Neural cell (in vitro differentiated cells): Measurements from ENCODE around the gene RCAN3.

Experiments used
- EP300 ChIP-seq: fragments of 450-650 bp; conservative IDR thresholded peaks from 2 replicates; pipeline ENCODE4 v1.6.1; 2014; ENCODE audit warnings: antibody characterized with exemption, mild to moderate bottlenecking, moderate library complexity; ENCODE audit not compliant: poor library complexity, severe bottlenecking
- EZH2 ChIP-seq: fragments of 200-600, 300-800 bp; shearing (Covaris generic), sonication (generic); IDR thresholded peaks from 2 replicates; pipeline ENCODE4 v1.6.1; 2014; ENCODE audit warnings: antibody characterized with exemption, low read length, borderline replicate concordance, mild to moderate bottlenecking; ENCODE audit not compliant: insufficient read depth, poor library complexity, severe bottlenecking
- MXI1 ChIP-seq: fragments of 450-650 bp; conservative IDR thresholded peaks from 2 replicates; pipeline ENCODE4 v1.6.1; 2014; ENCODE audit warnings: antibody characterized with exemption, mild to moderate bottlenecking; ENCODE audit not compliant: poor library complexity, severe bottlenecking
- POLR2AphosphoS5 ChIP-seq: IDR thresholded peaks from 2 replicates; pipeline ENCODE4 v1.6.1; 2012
- RAD21 ChIP-seq: fragments of 450-650 bp; conservative IDR thresholded peaks from 2 replicates; pipeline ENCODE4 v1.6.1; 2014; ENCODE audit warnings: antibody characterized with exemption, mild to moderate bottlenecking, moderate library complexity
- TAF1 ChIP-seq: IDR thresholded peaks from 2 replicates; pipeline ENCODE4 v1.6.1; 2012; ENCODE audit warnings: low read depth
- TF ChIP-seq, protein P1 (sequence below): fragments of 450-650 bp; IDR thresholded peaks from 2 replicates; pipeline ENCODE4 v1.5.1; 2014; ENCODE audit warnings: antibody characterized with exemption, mild to moderate bottlenecking, moderate library complexity; ENCODE audit not compliant: poor library complexity, severe bottlenecking
- TF ChIP-seq, protein P2 (sequence below): IDR thresholded peaks from 2 replicates; pipeline ENCODE4 v1.6.1; 2012; ENCODE audit warnings: borderline replicate concordance

DNA sequence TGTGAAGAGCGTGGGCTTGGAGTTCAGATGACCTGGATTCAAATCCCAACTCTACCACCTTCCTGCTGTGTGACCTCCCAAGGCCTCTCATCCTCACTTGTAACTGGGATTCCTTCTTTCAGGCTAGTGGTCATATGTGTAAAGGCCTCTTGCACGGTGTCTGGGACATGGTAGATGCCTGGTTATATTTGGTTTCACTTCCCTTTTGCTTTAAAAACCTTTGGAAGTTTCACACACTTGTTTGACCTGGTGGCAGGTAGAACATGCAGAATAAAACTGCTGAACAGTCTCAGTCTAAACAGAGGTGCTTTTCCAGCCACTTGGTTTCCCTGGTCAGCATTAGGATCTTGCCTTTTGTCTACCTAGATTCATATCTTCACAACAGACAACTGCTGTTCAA, 37.0 kb upstream of the RCAN3 start:
- no peak for TF ChIP-seq MXI1
- TF ChIP-seq, protein P1, sequence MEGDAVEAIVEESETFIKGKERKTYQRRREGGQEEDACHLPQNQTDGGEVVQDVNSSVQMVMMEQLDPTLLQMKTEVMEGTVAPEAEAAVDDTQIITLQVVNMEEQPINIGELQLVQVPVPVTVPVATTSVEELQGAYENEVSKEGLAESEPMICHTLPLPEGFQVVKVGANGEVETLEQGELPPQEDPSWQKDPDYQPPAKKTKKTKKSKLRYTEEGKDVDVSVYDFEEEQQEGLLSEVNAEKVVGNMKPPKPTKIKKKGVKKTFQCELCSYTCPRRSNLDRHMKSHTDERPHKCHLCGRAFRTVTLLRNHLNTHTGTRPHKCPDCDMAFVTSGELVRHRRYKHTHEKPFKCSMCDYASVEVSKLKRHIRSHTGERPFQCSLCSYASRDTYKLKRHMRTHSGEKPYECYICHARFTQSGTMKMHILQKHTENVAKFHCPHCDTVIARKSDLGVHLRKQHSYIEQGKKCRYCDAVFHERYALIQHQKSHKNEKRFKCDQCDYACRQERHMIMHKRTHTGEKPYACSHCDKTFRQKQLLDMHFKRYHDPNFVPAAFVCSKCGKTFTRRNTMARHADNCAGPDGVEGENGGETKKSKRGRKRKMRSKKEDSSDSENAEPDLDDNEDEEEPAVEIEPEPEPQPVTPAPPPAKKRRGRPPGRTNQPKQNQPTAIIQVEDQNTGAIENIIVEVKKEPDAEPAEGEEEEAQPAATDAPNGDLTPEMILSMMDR = no peak
- TF ChIP-seq POLR2AphosphoS5 = no peak
- no peak for TF ChIP-seq EZH2
- no peak for TF ChIP-seq RAD21
- TF ChIP-seq EP300 = no peak
- TF ChIP-seq, protein P2, sequence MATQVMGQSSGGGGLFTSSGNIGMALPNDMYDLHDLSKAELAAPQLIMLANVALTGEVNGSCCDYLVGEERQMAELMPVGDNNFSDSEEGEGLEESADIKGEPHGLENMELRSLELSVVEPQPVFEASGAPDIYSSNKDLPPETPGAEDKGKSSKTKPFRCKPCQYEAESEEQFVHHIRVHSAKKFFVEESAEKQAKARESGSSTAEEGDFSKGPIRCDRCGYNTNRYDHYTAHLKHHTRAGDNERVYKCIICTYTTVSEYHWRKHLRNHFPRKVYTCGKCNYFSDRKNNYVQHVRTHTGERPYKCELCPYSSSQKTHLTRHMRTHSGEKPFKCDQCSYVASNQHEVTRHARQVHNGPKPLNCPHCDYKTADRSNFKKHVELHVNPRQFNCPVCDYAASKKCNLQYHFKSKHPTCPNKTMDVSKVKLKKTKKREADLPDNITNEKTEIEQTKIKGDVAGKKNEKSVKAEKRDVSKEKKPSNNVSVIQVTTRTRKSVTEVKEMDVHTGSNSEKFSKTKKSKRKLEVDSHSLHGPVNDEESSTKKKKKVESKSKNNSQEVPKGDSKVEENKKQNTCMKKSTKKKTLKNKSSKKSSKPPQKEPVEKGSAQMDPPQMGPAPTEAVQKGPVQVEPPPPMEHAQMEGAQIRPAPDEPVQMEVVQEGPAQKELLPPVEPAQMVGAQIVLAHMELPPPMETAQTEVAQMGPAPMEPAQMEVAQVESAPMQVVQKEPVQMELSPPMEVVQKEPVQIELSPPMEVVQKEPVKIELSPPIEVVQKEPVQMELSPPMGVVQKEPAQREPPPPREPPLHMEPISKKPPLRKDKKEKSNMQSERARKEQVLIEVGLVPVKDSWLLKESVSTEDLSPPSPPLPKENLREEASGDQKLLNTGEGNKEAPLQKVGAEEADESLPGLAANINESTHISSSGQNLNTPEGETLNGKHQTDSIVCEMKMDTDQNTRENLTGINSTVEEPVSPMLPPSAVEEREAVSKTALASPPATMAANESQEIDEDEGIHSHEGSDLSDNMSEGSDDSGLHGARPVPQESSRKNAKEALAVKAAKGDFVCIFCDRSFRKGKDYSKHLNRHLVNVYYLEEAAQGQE = no peak
- TF ChIP-seq TAF1 = no peak
